Activated CD8-positive, alpha-beta T cell treated with anti-CD3 and anti-CD28 coated beads for 36 hours (primary cell): ENCODE measurements around the gene FSTL3. TPM values are rescaled to one million over a fixed set of nuclear protein-coding genes. Genes with fewer than 3 reads are reported as not detected.

Experiments
- ATAC-seq: fragments of 200-7000 bp; cut with Tn5 transposase; one replicate; pipeline ENCODE4 v1.10.0; 2021; ENCODE audit warnings: mild to moderate bottlenecking, moderate library complexity
- CTCF ChIA-PET: fragments of 350-600 bp; sonication (Branson Sonifier 250); formaldehyde crosslinking; loops from one replicate; lab custom pipeline; 2021; ENCODE audit warnings: antibody characterized with exemption; lab: Charles Lee
- POLR2A ChIA-PET: fragments of 350-600 bp; sonication (Branson Sonifier 250); formaldehyde crosslinking; loops from one replicate; lab custom pipeline; 2021; ENCODE audit warnings: antibody characterized with exemption; lab: Charles Lee
- DNase-seq: peaks from one replicate; pipeline ENCODE4 v3.0.0-alpha.2; 2020
- H3K27ac Mint-ChIP-seq: one replicate; pipeline ENCODE4 v1.8.0; 2021; ENCODE audit warnings: mild to moderate bottlenecking, mixed read lengths
- H3K27me3 Mint-ChIP-seq: one replicate; pipeline ENCODE4 v1.8.0; 2021; ENCODE audit warnings: mixed read lengths
- H3K36me3 Mint-ChIP-seq: one replicate; pipeline ENCODE4 v1.8.0; 2021; ENCODE audit warnings: low read depth, mixed read lengths
- H3K4me1 Mint-ChIP-seq: one replicate; pipeline ENCODE4 v1.8.0; 2021; ENCODE audit warnings: low read depth, mixed read lengths
- H3K4me3 Mint-ChIP-seq: one replicate; pipeline ENCODE4 v1.8.0; 2021; ENCODE audit warnings: mild to moderate bottlenecking, moderate library complexity, mixed read lengths
- H3K9me3 Mint-ChIP-seq: one replicate; pipeline ENCODE4 v1.8.0; 2021; ENCODE audit warnings: mixed read lengths
- intact Hi-C: fragments of 100-400 bp; cut with micrococcal nuclease; formaldehyde crosslinking; loops from one replicate; pipeline ENCODE4 v1.10.0; 2022
- total RNA-seq, 2 experiments: library from RNA; stranded (reverse); gene quantifications; one replicate each; pipeline ENCODE4 v1.2.3, GENCODE V29; 2021
- TF ChIP-seq, protein P1 (sequence below): fragments of 200-600 bp; IDR thresholded peaks from one replicate; pipeline ENCODE4 v1.8.0; 2022; ENCODE audit warnings: antibody characterized with exemption, mild to moderate bottlenecking

Gene FSTL3
- total RNA-seq, 2 experiments from 2014 or later, result 12.3 TPM

DNA sequence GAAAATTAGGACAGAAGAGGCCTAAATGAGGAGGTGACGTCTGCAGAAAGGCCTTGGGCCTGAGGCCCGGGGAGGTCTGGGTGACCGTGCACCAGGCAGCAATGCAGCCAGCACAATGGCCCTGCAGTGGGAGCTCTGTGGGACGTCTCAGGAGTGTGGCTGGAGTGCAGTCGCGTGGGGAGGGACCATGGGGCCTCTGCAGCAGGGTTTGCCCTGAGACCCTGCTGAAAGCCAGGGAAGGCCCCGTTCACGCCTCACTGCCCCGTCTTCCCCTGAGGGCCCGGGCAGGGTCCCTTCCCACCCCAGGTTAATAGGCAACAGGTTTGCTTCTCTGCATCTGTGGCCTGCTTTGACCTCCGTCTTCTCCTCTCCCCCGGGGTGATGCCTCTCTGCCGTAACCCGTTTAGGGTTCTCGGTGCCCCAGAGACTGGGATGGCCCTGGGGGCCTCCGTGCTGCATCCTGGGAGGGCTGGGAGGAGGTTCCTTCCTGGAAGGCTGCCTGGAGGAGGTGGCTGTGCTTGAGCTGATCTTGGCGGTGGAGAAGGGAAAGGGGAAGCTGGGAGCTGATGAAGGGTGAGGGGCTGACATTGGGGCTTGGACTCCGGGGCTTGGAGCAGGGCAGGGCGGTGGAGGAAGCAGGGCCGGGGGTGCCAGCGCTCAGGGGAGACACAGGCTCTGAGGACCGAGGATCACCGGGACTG, 42.2 kb downstream of the FSTL3 start:
- Mint-ChIP-seq H3K27me3 (peaks cover 22% of the 10 kb centered on the region), H3K9me3 (peaks cover 3% of the 10 kb centered on the region), H3K4me3 (no peak overlapping the region), H3K4me1 (no peaks in the 10 kb centered on the region), H3K27ac (no peak overlapping the region), H3K36me3 (no peaks in the 10 kb centered on the region)
- ATAC-seq (no peak), DNase-seq (no peak)
- intact Hi-C loops, result no loop called here
- ChIA-PET CTCF (no interaction called here), POLR2A (no interaction called here)
- TF ChIP-seq, protein P1, sequence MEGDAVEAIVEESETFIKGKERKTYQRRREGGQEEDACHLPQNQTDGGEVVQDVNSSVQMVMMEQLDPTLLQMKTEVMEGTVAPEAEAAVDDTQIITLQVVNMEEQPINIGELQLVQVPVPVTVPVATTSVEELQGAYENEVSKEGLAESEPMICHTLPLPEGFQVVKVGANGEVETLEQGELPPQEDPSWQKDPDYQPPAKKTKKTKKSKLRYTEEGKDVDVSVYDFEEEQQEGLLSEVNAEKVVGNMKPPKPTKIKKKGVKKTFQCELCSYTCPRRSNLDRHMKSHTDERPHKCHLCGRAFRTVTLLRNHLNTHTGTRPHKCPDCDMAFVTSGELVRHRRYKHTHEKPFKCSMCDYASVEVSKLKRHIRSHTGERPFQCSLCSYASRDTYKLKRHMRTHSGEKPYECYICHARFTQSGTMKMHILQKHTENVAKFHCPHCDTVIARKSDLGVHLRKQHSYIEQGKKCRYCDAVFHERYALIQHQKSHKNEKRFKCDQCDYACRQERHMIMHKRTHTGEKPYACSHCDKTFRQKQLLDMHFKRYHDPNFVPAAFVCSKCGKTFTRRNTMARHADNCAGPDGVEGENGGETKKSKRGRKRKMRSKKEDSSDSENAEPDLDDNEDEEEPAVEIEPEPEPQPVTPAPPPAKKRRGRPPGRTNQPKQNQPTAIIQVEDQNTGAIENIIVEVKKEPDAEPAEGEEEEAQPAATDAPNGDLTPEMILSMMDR, result no peak

DNA sequence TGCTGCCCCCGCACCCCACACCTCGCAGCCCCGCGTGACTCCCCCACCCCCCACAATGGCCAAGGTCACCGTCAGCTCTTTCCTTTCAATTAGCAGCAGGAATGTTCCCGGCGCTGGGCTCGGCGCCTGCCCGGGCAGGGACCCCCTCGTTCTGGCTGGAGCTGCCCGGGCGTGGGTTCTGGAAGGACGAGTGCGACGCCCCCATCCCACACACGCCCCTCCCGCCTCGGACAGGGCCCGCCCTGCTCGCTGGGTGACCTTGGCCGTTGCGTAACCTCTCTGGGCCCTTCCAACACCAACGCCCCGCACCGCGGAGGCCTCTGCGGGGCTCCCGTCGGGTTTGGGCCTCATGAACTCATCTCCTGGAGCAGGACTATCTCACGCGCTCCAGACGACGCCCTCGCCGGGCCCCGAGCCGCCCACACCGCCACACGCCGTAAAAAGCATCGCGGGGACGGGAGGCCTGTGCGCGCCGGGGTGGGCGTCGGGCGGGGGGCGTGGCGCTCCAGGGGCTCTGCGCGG, 42.9 kb downstream of the FSTL3 start:
- H3K36me3 Mint-ChIP-seq, result no peaks in the 10 kb centered on the region
- POLR2A ChIA-PET, result no interaction called here
- H3K9me3 Mint-ChIP-seq, result peaks cover 3% of the 10 kb centered on the region
- H3K27ac Mint-ChIP-seq, result no peak overlapping the region
- CTCF ChIA-PET, result interaction anchor here (0.6 kb wide), 1 partner anchor 52 kb away, joined by 3 read pairs; no protein-coding TSS in a partner anchor
- no peaks in the 10 kb centered on the region for H3K4me1 Mint-ChIP-seq
- TF ChIP-seq, protein P1, result no peak
- DNase-seq (no peak), ATAC-seq (no peak)
- H3K4me3 Mint-ChIP-seq, result no peak overlapping the region
- peaks cover 22% of the 10 kb centered on the region for H3K27me3 Mint-ChIP-seq
- intact Hi-C loops, result no loop called here

DNA sequence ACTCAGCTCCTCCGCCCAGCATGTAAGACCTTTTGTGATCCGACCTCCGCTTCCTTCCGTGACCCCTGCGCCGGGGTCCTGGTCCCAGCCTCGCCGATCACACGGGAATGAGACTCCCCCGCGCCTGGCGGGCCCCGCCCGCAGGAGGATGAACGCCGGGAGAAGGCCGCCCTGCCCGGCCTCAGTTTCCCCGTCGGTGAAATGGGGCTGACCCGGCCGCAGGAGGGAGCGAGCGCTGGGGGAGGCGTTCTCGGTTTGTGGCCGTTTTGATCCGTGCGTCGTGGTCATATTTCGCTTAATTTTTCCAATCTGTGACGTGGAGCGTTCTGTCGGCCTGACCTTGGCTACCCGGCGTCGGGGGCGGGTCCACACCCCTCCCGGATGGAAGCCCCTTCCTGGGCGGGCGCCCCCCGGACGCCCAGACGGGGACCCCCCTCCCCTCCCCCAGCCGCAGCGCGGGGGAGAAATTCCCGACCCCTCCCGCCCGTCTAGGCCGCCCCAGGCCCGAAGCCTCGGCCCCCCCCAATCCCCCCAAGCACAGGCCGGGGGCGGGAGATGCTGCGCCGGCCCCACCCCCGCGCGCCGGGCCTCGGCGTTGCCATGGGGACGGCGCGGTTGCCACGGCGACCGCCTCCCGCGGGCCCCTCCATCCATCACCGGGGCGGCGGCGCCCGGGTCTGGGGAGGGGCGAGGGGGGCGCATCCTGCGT, 43.6 kb downstream of the FSTL3 start:
- no peak for DNase-seq
- POLR2A ChIA-PET, result no interaction called here

DNA sequence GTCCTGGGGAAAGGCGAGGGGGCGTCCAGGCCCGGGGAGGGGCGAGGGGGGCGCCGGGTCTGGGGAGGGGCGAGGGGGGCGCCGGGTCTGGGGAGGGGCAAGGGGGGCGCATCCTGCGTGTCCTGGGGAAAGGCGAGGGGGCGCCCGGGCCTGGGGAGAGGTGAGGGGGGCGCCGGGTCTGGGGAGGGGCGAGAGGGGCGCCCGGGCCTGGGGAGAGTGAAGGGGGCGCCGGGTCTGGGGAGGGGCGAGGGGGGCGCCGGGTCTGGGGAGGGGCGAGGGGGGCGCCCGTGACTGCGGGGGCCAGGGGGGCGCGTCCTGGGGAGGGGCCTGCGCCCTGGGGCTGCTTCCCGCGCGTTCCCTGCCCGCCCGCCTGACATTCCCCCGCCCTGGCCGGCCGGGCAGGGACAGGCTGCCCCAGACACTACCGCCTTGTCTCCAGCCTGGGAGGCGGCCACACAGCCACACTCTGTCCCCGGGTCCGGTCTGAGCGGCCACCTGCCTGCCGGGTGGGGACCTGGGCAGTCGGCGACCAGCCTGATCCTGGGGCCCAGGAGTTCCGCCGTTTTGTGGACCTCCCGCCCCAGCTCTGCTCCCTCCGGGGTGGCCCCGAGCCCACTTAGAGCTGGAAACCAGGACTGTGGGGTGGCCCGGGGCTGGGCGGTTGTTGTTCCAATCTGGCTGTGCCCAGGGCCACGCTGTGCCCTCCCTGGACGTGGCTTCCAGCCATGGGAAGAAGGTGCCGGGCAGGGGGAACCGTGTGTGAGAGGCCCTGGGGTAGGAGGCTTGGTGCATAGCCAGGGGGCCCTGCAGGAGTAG, 44.4 kb downstream of the FSTL3 start:
- CTCF ChIA-PET, result no interaction called here
- no peak for DNase-seq
- intact Hi-C loops, result no loop called here
- no peaks in the 10 kb centered on the region for H3K36me3 Mint-ChIP-seq
- ATAC-seq, result no peak
- H3K4me1 Mint-ChIP-seq, result no peaks in the 10 kb centered on the region
- peaks cover 20% of the 10 kb centered on the region for H3K27me3 Mint-ChIP-seq
- peaks cover 3% of the 10 kb centered on the region for H3K9me3 Mint-ChIP-seq
- no peak overlapping the region for H3K4me3 Mint-ChIP-seq
- no peak overlapping the region for H3K27ac Mint-ChIP-seq
- POLR2A ChIA-PET, result no interaction called here
- TF ChIP-seq, protein P1, result no peak

More for the DNA sequence above, 43.6 kb downstream of the FSTL3 start:
- CTCF ChIA-PET, result no interaction called here
- intact Hi-C loops, result no loop called here
- Mint-ChIP-seq H3K27ac (no peak overlapping the region), H3K36me3 (no peaks in the 10 kb centered on the region), H3K27me3 (peaks cover 22% of the 10 kb centered on the region), H3K4me3 (no peak overlapping the region), H3K4me1 (no peaks in the 10 kb centered on the region), H3K9me3 (peaks cover 3% of the 10 kb centered on the region)
- ATAC-seq, result no peak
- TF ChIP-seq, protein P1, result no peak
